ENCODE results near the gene NUDT5. TPM values are rescaled to one million over a fixed set of nuclear protein-coding genes. Genes with fewer than 3 reads are reported as not detected.

NUDT5 gene
- total RNA-seq, 4 donors from 2014 or later, result 23.0 to 31.2 (median 27.3) TPM

DNA sequence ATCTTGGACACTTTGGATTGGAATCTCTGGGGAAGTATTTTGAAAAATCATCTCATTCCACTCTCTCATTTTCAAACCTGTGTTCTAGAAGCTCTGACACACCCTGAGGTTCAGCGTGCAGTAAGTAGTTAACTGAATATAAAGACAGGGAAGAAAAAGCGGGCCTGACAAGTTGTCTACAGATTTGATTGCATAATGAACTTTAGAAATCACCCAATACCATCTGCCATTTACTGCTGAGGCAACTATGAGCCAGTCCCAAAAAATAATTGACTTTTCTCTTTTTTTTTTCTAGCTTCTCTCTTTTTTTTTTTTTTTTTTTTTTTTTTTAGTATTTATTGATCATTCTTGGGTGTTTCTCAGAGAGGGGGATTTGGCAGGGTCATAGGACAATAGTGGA, 29.8 kb upstream of the NUDT5 start:
- Histone ChIP-seq H3K36me3 (peaks cover 0 to 39% of the 10 kb centered on the region in 2 donors), H3K4me1 (peaks cover 0 to 52% (median 11%) of the 10 kb centered on the region in 3 donors), H3K9me3 (no peaks in the 10 kb centered on the region), H3K4me3 (no peak overlapping the region), H3K27ac (peak overlapping the region in 2 of 4 donors; percentile 72 to 80), H3K27me3 (no peaks in the 10 kb centered on the region)
- WGBS, 2 donors (ENCODE audit: low coverage in 1 of 2), result 73 to 91% methylated on average over 2 of the region's 2 CpGs
- no peak for TF ChIP-seq POLR2AphosphoS5 (IDR thresholded peaks at IDR 0.05)
- no peak for TF ChIP-seq EP300 (IDR thresholded peaks at IDR 0.05)
- TF ChIP-seq, protein P1, sequence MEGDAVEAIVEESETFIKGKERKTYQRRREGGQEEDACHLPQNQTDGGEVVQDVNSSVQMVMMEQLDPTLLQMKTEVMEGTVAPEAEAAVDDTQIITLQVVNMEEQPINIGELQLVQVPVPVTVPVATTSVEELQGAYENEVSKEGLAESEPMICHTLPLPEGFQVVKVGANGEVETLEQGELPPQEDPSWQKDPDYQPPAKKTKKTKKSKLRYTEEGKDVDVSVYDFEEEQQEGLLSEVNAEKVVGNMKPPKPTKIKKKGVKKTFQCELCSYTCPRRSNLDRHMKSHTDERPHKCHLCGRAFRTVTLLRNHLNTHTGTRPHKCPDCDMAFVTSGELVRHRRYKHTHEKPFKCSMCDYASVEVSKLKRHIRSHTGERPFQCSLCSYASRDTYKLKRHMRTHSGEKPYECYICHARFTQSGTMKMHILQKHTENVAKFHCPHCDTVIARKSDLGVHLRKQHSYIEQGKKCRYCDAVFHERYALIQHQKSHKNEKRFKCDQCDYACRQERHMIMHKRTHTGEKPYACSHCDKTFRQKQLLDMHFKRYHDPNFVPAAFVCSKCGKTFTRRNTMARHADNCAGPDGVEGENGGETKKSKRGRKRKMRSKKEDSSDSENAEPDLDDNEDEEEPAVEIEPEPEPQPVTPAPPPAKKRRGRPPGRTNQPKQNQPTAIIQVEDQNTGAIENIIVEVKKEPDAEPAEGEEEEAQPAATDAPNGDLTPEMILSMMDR (IDR thresholded peaks at IDR 0.05), result no peak
- TF ChIP-seq POLR2A (IDR thresholded peaks at IDR 0.05), result no peak
- ATAC-seq, result no peak

DNA sequence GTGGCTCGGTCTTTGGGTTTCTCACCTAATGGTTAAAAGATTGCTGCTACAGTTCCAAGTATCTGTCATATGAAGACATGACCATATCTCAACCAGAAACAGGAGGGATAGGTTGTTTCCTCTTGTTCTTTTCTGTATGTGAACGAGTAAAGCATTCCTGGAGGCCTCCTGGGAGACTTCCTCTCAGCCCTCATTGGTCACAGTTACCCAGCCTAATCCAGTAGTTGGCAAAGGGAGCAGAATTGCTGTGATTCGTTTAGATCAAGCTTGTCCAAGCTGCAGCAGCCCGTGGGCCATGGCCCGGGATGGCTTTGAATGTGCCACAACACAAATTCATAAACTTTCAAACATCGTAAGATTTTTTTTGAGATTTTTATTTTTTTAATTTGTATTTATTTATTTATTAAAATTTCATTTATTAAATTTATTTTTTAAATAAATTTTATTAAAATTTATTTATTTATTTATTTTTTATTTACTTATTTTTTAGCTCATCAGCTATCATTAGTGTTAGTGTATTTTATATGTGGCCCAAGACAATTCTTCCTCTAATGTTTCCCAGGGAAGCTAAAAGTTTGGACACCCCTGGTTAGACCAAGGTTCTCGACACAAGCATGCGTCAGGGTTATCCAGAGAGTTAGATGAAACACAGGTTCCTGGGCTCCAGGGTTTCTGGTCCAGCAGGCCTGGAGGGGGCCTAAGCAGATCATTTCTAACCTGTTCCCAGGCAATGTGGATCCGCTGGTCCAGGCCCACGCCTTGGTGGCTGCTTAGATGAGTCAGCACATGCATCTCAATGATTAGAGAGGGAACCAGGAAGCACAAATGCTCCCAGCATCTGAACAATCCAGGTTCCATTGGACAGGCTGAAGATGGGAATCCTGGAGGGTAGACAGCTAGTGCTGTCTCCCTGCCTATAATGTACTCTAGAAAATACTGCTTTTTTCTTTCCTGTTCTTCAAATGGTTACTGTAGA, 25.9 kb upstream of the NUDT5 start:
- 61 to 67% methylated on average over 6 to 9 of the region's 10 CpGs for WGBS, 2 donors (ENCODE audit: low coverage in 1 of 2)
- Histone ChIP-seq H3K4me1 (peaks cover 0 to 70% (median 13%) of the 10 kb centered on the region in 3 donors), H3K27me3 (no peaks in the 10 kb centered on the region), H3K27ac (peak overlapping the region; percentile 62 to 80 (median 68)), H3K36me3 (peaks cover 0 to 30% of the 10 kb centered on the region in 2 donors), H3K9me3 (no peaks in the 10 kb centered on the region), H3K4me3 (no peak overlapping the region)
- no peak for ATAC-seq
- TF ChIP-seq, protein P1 (IDR thresholded peaks at IDR 0.05), result no peak
- TF ChIP-seq POLR2AphosphoS5 (IDR thresholded peaks at IDR 0.05) (no peak), POLR2A (IDR thresholded peaks at IDR 0.05) (no peak), EP300 (IDR thresholded peaks at IDR 0.05) (no peak)

DNA sequence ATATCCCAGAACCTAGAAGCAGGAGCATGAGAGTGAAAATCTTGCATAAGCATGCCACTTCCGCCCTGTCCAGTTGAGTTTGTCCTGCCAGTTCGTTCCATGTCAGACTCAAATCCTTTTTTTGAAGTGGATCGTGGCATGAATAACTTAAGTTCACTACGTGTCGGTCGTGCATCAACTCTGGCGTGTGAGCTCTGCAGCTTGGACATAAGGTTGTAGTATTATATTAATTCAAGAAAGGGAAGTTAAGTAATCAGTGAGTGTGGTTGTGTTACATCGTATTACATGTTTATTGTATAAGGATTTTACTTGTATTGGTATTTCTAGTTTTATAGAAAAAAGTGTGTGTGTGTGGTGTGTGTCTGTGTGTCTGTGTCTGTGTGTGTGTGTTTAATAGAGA, 23.3 kb upstream of the NUDT5 start:
- Histone ChIP-seq H3K36me3 (peaks cover 0 to 24% of the 10 kb centered on the region in 2 donors), H3K27ac (peak overlapping the region in 2 of 4 donors; percentile 1 to 80), H3K27me3 (no peaks in the 10 kb centered on the region), H3K9me3 (no peaks in the 10 kb centered on the region), H3K4me1 (peaks cover 8 to 80% (median 10%) of the 10 kb centered on the region in 3 donors), H3K4me3 (no peak overlapping the region)
- ATAC-seq, result no peak
- no peak for TF ChIP-seq EP300 (IDR thresholded peaks at IDR 0.05)
- TF ChIP-seq POLR2AphosphoS5 (IDR thresholded peaks at IDR 0.05), result no peak
- TF ChIP-seq, protein P1 (IDR thresholded peaks at IDR 0.05), result no peak
- TF ChIP-seq POLR2A (IDR thresholded peaks at IDR 0.05), result no peak
- WGBS, 2 donors (ENCODE audit: low coverage in 1 of 2), result 85 to 91% methylated on average over 8 of the region's 8 CpGs

DNA sequence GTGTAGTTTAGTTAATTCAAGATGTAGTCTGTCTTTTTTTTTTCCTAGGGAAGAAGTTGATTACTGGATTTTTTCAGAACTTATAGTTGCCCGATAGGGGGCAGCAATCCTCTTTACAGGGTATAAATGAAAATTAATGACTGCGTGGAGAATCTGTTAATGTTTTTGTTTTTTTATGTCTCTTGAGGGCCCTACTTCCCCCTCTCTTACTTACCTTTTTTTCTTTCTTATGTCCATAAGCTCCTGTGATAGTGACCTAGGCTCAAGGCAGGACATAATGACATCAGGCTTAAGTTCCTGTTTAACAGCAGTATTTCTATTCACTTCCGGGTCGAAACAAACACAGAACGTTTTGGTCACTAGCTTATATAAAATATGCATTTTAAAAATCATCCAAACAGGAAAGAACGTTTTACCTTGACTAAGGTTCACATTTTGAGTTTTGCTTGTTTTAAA, 19.1 kb upstream of the NUDT5 start:
- H3K27me3 ChIP-seq, result no peaks in the 10 kb centered on the region
- TF ChIP-seq POLR2AphosphoS5 (IDR thresholded peaks at IDR 0.05), result no peak
- no peak for TF ChIP-seq EP300 (IDR thresholded peaks at IDR 0.05)
- TF ChIP-seq, protein P1 (IDR thresholded peaks at IDR 0.05), result peak; percentile 61 to 80 (median 68)
- no peak for TF ChIP-seq POLR2A (IDR thresholded peaks at IDR 0.05)
- H3K4me1 ChIP-seq, result peaks cover 0 to 50% (median 8%) of the 10 kb centered on the region in 3 donors
- no peaks in the 10 kb centered on the region for H3K9me3 ChIP-seq
- peaks cover 0 to 59% of the 10 kb centered on the region in 2 donors for H3K36me3 ChIP-seq
- no peak for ATAC-seq
- 10 to 16% methylated on average over 6 of the region's 6 CpGs for WGBS, 2 donors (ENCODE audit: low coverage in 1 of 2)
- H3K27ac ChIP-seq, result peak overlapping the region; percentile 47 to 68 (median 65)
- peak overlapping the region; percentile 26 to 32 for H3K4me3 ChIP-seq

Measured in gastroesophageal sphincter (tissue), 4 donors.